ENCODE measurements around the gene HGF.

DNA sequence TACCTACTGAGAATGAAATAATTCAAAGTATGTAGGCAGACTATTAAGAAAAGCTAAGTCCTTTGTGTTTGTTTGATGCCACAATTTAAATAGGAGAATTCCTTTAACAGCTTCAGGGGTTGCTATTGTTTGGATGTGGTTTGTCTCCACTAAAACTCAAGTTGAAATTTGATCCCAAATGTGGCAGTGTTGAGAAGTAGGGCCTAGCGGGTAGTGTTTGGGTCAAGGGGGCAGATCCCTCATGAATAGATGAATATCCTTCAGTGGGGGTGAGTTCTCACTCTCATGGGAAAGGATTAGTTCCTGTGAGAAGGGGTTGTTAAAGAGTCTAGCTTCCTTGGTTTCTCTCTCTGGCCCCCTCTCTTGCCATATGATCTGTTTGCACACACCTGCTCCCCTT, 97.0 kb downstream of the HGF start:
- no peak for TF ChIP-seq CTCF (IDR thresholded peaks at IDR 0.05)
- no peak for TF ChIP-seq JUN (CRISPR knock-in tag; IDR thresholded peaks at IDR 0.05)
- TF ChIP-seq USF1 (CRISPR knock-in tag; IDR thresholded peaks at IDR 0.05): no peak
- TF ChIP-seq, protein P1, sequence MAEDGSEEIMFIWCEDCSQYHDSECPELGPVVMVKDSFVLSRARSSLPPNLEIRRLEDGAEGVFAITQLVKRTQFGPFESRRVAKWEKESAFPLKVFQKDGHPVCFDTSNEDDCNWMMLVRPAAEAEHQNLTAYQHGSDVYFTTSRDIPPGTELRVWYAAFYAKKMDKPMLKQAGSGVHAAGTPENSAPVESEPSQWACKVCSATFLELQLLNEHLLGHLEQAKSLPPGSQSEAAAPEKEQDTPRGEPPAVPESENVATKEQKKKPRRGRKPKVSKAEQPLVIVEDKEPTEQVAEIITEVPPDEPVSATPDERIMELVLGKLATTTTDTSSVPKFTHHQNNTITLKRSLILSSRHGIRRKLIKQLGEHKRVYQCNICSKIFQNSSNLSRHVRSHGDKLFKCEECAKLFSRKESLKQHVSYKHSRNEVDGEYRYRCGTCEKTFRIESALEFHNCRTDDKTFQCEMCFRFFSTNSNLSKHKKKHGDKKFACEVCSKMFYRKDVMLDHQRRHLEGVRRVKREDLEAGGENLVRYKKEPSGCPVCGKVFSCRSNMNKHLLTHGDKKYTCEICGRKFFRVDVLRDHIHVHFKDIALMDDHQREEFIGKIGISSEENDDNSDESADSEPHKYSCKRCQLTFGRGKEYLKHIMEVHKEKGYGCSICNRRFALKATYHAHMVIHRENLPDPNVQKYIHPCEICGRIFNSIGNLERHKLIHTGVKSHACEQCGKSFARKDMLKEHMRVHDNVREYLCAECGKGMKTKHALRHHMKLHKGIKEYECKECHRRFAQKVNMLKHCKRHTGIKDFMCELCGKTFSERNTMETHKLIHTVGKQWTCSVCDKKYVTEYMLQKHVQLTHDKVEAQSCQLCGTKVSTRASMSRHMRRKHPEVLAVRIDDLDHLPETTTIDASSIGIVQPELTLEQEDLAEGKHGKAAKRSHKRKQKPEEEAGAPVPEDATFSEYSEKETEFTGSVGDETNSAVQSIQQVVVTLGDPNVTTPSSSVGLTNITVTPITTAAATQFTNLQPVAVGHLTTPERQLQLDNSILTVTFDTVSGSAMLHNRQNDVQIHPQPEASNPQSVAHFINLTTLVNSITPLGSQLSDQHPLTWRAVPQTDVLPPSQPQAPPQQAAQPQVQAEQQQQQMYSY (CRISPR knock-in tag; IDR thresholded peaks at IDR 0.05): no peak
- no peak for TF ChIP-seq ZNF423 (CRISPR knock-in tag; IDR thresholded peaks at IDR 0.05)
- TF ChIP-seq, protein P2, sequence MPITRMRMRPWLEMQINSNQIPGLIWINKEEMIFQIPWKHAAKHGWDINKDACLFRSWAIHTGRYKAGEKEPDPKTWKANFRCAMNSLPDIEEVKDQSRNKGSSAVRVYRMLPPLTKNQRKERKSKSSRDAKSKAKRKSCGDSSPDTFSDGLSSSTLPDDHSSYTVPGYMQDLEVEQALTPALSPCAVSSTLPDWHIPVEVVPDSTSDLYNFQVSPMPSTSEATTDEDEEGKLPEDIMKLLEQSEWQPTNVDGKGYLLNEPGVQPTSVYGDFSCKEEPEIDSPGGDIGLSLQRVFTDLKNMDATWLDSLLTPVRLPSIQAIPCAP (CRISPR knock-in tag; IDR thresholded peaks at IDR 0.05): no peak
